Spleen (tissue), 11 donors: ENCODE measurements around the gene CNNM2. TPM values are rescaled to one million over a fixed set of nuclear protein-coding genes. Genes with fewer than 3 reads are reported as not detected.

Source experiments
- DNase-seq: peaks from one replicate; pipeline ENCODE4 v3.0.0-alpha.2; 2020
- H3K27ac ChIP-seq, 8 donors: fragments of 200-600 bp; sonication (generic) in 7 of 8; 1 replicate in 4 of 8; 2 replicates in 4 of 8; pipeline versions ENCODE4 v1.5.0 to v1.8.0; 2016 to 2021; ENCODE audit warnings: inconsistent platforms in 4 of 8, mild to moderate bottlenecking in 4 of 8, moderate library complexity in 1 of 8
- H3K27me3 ChIP-seq, 7 donors: fragments of 200-600 bp; sonication (generic) in 6 of 7; replicated peaks in 1 of 7; 1 replicate in 4 of 7; 2 replicates in 3 of 7; pipeline versions ENCODE4 v1.5.0 to v1.8.0; 2016 to 2021; ENCODE audit warnings: inconsistent platforms in 3 of 7, mild to moderate bottlenecking in 1 of 7
- H3K36me3 ChIP-seq, 6 donors: fragments of 200-600 bp; sonication (generic) in 5 of 6; 1 replicate in 4 of 6; 2 replicates in 2 of 6; pipeline versions ENCODE4 v1.5.0 to v1.8.0; 2016 to 2021; ENCODE audit warnings: inconsistent platforms in 2 of 6
- H3K4me1 ChIP-seq, 6 donors: fragments of 200-600 bp; sonication (generic) in 5 of 6; 1 replicate in 3 of 6; 2 replicates in 3 of 6; pipeline versions ENCODE4 v1.5.0 to v1.8.0; 2016 to 2021; ENCODE audit warnings: inconsistent platforms in 3 of 6
- H3K4me3 ChIP-seq, 8 donors: fragments of 200-600 bp; sonication (generic) in 7 of 8; 1 replicate in 4 of 8; 2 replicates in 4 of 8; pipeline versions ENCODE4 v1.5.0 to v1.8.0; 2016 to 2021; ENCODE audit warnings: inconsistent platforms in 4 of 8, mild to moderate bottlenecking in 4 of 8, moderate library complexity in 2 of 8
- H3K9me3 ChIP-seq, 8 donors: fragments of 200-600 bp; sonication (generic) in 7 of 8; 1 replicate in 4 of 8; 2 replicates in 4 of 8; pipeline versions ENCODE4 v1.5.0 to v1.8.0; 2016 to 2021; ENCODE audit warnings: inconsistent platforms in 4 of 8
- POLR2A ChIP-seq, 3 donors: fragments of 450-650 bp; IDR thresholded peaks; one replicate each; pipeline ENCODE4 v1.5.1; 2017; ENCODE audit warnings: antibody characterized with exemption in 3 of 3, mild to moderate bottlenecking in 1 of 3
- POLR2AphosphoS5 ChIP-seq, 3 donors: sonication (generic); formaldehyde crosslinking; IDR thresholded peaks; one replicate each; pipeline ENCODE4 v1.5.1; 2017; ENCODE audit warnings: antibody characterized with exemption in 3 of 3
- WGBS, 5 donors: extraction: QIAGEN DNeasy Blood & Tissue Kit in 3 of 5; methylation state at CpG; one replicate each; pipeline versions ENCODE4 v1.1.5 to v1.1.7; 2013 to 2018; 5-methylcytosine and 5-hydroxymethylcytosine counted together
- intact Hi-C: fragments of 100-400 bp; cut with DNase I; formaldehyde crosslinking; loops from one replicate; pipeline ENCODE4 v1.15.0; 2023; ENCODE audit warnings: low total_unique reads
- polyA plus RNA-seq, 3 donors: library from polyadenylated mRNA; stranded (reverse); fragments of 200-250 nt; gene quantifications; one replicate each; pipeline ENCODE4 v1.2.1, GENCODE V29; 2013
- total RNA-seq, 7 donors: library from RNA; depleted of rRNA in 3 of 7; stranded (reverse); fragments of >200 nt in 3 of 7; fragmentation: NEBNext Ultra II Directional in 4 of 7; extraction: Animal tissue kit (Norgen Biotek cat#: 25700) in 4 of 7; gene quantifications; one replicate each; pipeline versions ENCODE4 v1.1.0 to v1.2.1, GENCODE V29; 2016 to 2021
- TF ChIP-seq, protein P1 (sequence below), 11 experiments: fragments of 200-600 bp in 7 of 11; fragments of 450-650 bp in 4 of 11; sonication (generic) in 4 of 11; IDR thresholded peaks in 8 of 11; conservative IDR thresholded peaks in 3 of 11; 1 replicate in 7 of 11; 2 replicates in 4 of 11; pipeline versions ENCODE4 v1.4.0 to v1.8.0; 2016 to 2021; ENCODE audit warnings: antibody characterized with exemption in 11 of 11, inconsistent platforms in 4 of 11, mild to moderate bottlenecking in 1 of 11
- donor health status: healthy with polysubstance abuse.
- donor health status: DM: no; HTN: no; CAD: no; lungs with moderate emphysema.
- donor health status: DM: no; HTN: no; CAD: no.
- donor health status: Bipolar disorder and iron deficiency.
- donor health status: healthy.
- donor health status: DM: no; HTN: no; CAD: no.
- donor health status: DM: yes; HTN: yes; CAD: no.

The CNNM2 gene
- total and polyA plus RNA-seq, 10 donors = 0.65 to 9.9 (median 7.5) TPM

DNA sequence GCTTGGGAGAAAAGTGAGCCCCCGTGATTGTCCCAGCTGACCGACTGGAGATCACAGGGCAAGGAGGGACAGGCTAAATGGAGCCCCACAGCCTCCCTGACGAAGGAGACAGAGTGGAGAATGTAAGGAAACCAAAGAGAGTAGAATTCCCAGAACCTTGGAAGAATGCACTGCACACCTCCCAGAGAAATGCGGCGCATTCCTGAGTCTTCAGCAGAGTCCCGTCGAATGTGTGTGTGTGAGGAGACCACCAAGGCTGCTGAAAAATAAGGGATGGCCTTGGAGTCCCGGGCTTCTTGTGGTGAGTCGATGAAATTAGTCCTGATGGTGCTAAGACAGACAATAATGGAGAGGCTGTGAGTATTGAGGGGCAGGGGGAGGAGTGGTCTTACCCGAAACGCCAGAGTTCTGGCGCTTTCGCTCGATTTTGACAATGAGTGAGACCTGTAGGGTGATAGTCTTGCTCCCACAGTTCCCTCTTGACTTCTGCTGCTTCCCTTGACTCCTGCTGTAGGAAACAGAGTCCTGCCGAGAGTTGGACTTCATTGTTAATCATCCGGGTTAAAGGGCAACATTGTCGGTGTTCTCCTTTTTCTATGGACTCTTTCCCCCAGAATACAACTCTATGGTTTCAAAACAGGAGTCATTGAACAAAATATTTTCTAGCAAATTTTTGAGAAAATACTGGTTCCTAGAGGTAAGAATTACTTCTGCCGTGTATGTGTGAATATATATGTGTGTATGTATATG lies 103.2 kb downstream of the CNNM2 start:
- no peak for DNase-seq
- no peaks in the 10 kb centered on the region for H3K9me3 ChIP-seq
- intact Hi-C loops = no loop called here
- H3K4me3 ChIP-seq = no peak overlapping the region
- H3K36me3 ChIP-seq = no peaks in the 10 kb centered on the region
- H3K4me1 ChIP-seq = no peaks in the 10 kb centered on the region
- no peaks in the 10 kb centered on the region for H3K27me3 ChIP-seq
- no peak for TF ChIP-seq POLR2AphosphoS5 (IDR thresholded peaks at IDR 0.05)
- H3K27ac ChIP-seq = no peak overlapping the region
- WGBS, 5 donors = 90 to 93% (median 91%) methylated on average over 18 of the region's 18 CpGs

GRCh38 chr10:103021900-103022293 lies 103.8 kb downstream of the CNNM2 start:
- H3K27me3 ChIP-seq = no peaks in the 10 kb centered on the region
- no peak overlapping the region for H3K4me3 ChIP-seq
- 81 to 90% (median 84%) methylated on average over 5 of the region's 5 CpGs for WGBS, 5 donors
- no peak overlapping the region for H3K27ac ChIP-seq
- TF ChIP-seq, protein P1, sequence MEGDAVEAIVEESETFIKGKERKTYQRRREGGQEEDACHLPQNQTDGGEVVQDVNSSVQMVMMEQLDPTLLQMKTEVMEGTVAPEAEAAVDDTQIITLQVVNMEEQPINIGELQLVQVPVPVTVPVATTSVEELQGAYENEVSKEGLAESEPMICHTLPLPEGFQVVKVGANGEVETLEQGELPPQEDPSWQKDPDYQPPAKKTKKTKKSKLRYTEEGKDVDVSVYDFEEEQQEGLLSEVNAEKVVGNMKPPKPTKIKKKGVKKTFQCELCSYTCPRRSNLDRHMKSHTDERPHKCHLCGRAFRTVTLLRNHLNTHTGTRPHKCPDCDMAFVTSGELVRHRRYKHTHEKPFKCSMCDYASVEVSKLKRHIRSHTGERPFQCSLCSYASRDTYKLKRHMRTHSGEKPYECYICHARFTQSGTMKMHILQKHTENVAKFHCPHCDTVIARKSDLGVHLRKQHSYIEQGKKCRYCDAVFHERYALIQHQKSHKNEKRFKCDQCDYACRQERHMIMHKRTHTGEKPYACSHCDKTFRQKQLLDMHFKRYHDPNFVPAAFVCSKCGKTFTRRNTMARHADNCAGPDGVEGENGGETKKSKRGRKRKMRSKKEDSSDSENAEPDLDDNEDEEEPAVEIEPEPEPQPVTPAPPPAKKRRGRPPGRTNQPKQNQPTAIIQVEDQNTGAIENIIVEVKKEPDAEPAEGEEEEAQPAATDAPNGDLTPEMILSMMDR (IDR thresholded peaks at IDR 0.05 in 8 of 11, conservative IDR thresholded peaks at IDR 0.05 in 3 of 11) = no peak
- TF ChIP-seq POLR2AphosphoS5 (IDR thresholded peaks at IDR 0.05) = no peak
- no peak for TF ChIP-seq POLR2A (IDR thresholded peaks at IDR 0.05)
- H3K36me3 ChIP-seq = no peaks in the 10 kb centered on the region
- H3K9me3 ChIP-seq = no peaks in the 10 kb centered on the region
- intact Hi-C loops = no loop called here
- DNase-seq = no peak
- no peaks in the 10 kb centered on the region for H3K4me1 ChIP-seq

DNA sequence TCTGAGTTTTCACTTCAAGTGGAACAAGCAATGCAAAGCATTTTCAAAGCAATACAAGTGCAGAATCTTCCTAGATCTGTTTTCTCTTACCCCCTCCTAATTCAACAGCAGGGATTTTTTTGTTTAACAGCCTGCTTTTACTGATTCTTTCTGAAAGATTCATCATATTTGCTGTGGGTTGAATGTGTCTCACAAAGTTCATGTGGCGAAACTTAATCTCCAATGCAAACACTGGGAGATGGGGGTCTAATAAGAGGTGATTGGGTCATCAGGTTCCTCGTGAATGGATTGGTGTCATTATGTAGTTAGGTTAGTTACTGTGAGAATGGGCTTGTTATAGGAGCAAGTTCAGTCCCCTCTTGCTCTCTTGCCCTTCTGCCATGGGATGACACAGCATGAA lies 107.6 kb downstream of the CNNM2 start:
- DNase-seq = no peak
- H3K36me3 ChIP-seq = peaks cover 0 to 5% (median 0%) of the 10 kb centered on the region in 6 donors
- H3K9me3 ChIP-seq = no peaks in the 10 kb centered on the region
- H3K27ac ChIP-seq = no peak overlapping the region
- intact Hi-C loops = no loop called here
- TF ChIP-seq, protein P1 (IDR thresholded peaks at IDR 0.05 in 8 of 11, conservative IDR thresholded peaks at IDR 0.05 in 3 of 11) = no peak
- TF ChIP-seq POLR2AphosphoS5 (IDR thresholded peaks at IDR 0.05) (no peak), POLR2A (IDR thresholded peaks at IDR 0.05) (no peak)
- no peak overlapping the region for H3K4me3 ChIP-seq
- no peaks in the 10 kb centered on the region for H3K4me1 ChIP-seq
- WGBS, 5 donors = 88 to 100% (median 92%) methylated on average over 2 of the region's 2 CpGs
- H3K27me3 ChIP-seq = no peaks in the 10 kb centered on the region

DNA sequence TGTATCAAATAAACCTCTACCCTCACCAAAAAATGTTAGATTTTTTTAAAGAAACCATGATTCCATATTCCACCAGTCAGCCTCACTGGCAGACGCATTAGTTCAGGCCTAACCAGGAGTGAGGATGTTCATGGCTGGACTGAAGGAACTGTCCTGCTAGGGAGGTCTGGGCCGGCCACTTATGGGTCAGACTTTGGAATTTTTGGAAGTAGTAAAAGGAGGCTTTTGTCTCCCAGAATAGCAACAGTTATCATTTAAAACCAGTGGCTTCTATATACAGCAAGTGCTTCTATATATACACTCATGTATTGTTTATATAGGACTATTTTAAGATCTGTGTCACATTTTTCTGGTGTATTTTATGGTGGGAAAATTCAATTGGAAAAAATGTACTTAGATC lies 120.5 kb downstream of the CNNM2 start:
- no peaks in the 10 kb centered on the region for H3K36me3 ChIP-seq
- intact Hi-C loops = no loop called here
- 74 to 93% (median 89%) methylated on average over 2 of the region's 2 CpGs for WGBS, 5 donors
- TF ChIP-seq POLR2AphosphoS5 (IDR thresholded peaks at IDR 0.05) (no peak), POLR2A (IDR thresholded peaks at IDR 0.05) (no peak)
- TF ChIP-seq, protein P1 (IDR thresholded peaks at IDR 0.05 in 8 of 11, conservative IDR thresholded peaks at IDR 0.05 in 3 of 11) = no peak
- H3K9me3 ChIP-seq = no peaks in the 10 kb centered on the region
- H3K27ac ChIP-seq = no peak overlapping the region
- DNase-seq = no peak
- no peaks in the 10 kb centered on the region for H3K4me1 ChIP-seq
- H3K27me3 ChIP-seq = no peaks in the 10 kb centered on the region
- H3K4me3 ChIP-seq = no peak overlapping the region
